ENCODE data around the gene ENO3.

- no peak for TF ChIP-seq EZH2 (IDR thresholded peaks at IDR 0.05; ENCODE audit: low read depth, unreplicated experiment)
- TF ChIP-seq CTCF (conservative IDR thresholded peaks at IDR 0.05; ENCODE audit: low read depth in 2 of 2) = no peak
- no peak for TF ChIP-seq EZH2phosphoT487 (IDR thresholded peaks at IDR 0.05; ENCODE audit: unreplicated experiment)
- TF ChIP-seq ETS1 (IDR thresholded peaks at IDR 0.05) = no peak
- TF ChIP-seq POLR2AphosphoS5 (IDR thresholded peaks at IDR 0.05; ENCODE audit: low read depth) = no peak
- TF ChIP-seq ZNF331 (CRISPR knock-in tag; IDR thresholded peaks at IDR 0.05; ENCODE audit: low read depth) = no peak
- TF ChIP-seq REST (IDR thresholded peaks at IDR 0.05; ENCODE audit: unreplicated experiment) = no peak
These were observed 29.6 kb upstream of the ENO3 start for GRCh38 chr17:4921320-4921719.
